NOMO-1 treated with DMSO at 0.1 percent for 48 hours (cell line): Measurements from ENCODE around the gene C6.

Experiments used
- DNase-seq: peaks from one replicate; lab custom pipeline; 2025; ENCODE audit not compliant: unreplicated experiment; lab: John Stamatoyannopoulos, UW

C6 gene

DNA sequence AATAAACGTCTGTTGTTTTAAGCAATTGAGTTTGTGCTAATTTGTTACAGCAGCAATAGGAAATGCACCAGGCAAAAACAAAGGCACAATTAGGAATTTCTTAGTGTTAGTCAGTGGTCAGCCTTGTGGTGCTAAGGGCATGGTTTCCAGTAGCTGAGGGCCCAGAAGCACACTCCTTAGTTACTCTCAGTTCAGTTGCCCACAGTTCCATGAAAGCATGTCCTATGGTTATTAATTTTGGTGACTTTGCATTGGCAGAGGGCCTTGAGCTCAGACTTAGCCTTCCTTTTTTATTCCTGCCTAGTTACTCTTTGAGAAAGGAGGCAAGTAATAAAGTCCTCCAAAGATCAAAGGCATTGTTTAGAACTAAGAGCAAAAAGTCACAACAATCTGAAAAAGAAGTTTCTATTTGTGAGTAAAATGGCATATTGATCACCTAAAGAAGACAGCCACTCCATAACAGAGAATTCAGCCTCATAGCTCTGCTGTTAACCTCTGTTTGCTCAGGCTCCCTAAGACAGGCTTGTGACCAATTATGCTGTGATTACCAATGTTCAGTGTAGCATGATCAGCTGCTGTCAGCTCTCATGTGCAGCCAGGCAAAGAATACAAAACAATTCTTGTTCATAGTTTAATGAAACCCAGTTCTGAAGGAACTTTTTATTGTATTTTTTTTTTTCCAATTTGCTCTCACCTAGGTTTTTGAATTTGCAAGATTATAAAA is 85.2 kb downstream of the C6 start:
- no peak for DNase-seq

GRCh38 chr5:41122459-41122858 is 90.9 kb downstream of the C6 start:
- DNase-seq = no peak

DNA sequence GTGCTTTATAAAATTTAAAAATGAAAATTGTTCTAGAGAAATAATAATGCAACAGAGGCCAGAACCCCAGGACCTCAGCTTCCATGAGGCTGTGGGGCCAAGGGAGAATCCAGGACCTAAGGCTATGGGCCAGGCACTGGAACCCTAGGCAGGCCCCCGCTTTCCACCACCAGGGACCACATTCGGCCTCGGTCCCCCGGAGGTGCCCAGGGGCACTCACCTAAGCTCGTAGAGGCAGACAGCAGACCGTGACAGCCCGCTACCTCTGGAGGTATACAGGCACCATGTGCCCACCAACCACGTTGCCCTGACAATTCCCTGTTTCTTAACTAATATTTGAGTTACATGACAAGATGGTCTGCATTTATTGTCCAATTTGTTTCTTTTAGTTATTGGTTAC is 92.7 kb downstream of the C6 start:
- no peak for DNase-seq

DNA sequence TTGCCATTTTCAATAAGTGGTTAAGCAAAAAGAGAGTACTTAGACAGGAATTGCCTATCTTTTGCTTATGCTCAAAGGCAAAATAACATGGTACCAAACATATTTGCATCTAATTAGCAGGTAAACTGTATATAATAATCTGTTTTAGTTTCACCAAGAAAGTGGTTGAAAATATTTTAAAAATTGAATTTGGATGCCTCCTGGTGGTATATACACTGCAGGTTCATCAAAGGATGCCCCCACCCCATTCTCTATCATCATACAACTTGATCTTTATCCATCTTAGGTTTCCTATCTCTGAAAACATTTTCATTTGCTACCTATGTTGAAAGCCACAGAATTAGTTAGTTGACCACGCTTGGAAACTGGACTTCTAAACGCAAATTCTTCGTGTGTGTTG is 95.2 kb downstream of the C6 start:
- DNase-seq = no peak

DNA sequence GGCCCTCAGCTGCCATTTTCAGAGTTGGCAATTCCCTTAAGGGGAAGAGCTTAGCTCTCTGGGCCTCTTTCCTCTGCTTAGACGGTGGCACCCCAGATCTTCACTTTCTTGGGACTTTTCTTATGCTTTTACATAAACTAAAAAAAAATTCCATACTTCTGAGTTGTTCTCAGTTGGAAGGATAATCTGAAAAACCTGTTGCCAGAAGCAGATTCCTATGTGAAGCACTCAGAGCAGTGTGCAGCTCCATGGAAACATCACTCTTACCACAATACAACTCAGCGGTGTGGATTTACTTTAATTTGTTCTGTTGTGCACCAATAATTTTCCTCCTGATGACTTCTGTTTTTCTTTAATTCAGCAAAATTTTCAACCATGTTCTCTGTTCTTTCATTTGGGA is 98.1 kb downstream of the C6 start:
- DNase-seq = no peak

- DNase-seq = no peak
Measured at GRCh38 chr5:41112486-41113455, 100.6 kb downstream of the C6 start.

GRCh38 chr5:41109186-41109585 is 104.1 kb downstream of the C6 start:
- no peak for DNase-seq

DNA sequence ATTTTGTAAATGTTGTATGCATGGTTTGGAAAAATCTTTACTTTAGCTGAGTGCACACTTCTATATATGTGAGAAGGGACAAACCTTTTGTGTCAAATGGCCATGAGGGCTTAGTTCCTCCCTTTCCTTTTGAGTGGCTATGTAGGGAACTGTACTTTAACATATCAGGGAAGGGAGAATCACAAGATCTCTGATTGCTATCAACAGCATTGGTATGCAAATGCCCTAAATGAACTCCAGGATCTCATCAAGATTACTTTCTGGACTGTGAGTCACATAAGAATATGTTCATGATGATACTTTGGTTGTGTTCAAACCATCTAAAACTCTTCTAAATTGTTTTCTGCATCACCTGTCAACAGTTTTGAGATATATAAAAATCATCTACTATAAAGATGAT is 111.0 kb downstream of the C6 start:
- DNase-seq = no peak

DNA sequence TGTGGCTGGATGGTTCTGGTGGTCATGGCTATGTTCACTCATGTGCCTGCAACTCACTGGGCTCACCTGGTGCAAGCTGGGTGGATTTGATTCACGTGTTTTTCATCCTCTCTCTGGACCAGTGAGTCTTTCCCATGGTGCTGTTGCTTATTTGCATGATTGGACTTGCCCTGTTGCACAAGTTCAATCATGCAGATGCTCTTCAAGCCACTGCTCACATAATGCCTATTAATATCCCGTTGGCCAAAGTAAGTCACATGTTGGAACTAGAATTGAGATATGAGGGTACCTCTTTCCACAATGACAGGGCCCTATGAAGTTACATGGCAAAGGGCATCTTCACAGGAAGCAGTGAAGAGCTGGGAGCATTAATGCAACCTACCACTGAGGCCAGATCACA is 115.7 kb downstream of the C6 start:
- DNase-seq = no peak

DNA sequence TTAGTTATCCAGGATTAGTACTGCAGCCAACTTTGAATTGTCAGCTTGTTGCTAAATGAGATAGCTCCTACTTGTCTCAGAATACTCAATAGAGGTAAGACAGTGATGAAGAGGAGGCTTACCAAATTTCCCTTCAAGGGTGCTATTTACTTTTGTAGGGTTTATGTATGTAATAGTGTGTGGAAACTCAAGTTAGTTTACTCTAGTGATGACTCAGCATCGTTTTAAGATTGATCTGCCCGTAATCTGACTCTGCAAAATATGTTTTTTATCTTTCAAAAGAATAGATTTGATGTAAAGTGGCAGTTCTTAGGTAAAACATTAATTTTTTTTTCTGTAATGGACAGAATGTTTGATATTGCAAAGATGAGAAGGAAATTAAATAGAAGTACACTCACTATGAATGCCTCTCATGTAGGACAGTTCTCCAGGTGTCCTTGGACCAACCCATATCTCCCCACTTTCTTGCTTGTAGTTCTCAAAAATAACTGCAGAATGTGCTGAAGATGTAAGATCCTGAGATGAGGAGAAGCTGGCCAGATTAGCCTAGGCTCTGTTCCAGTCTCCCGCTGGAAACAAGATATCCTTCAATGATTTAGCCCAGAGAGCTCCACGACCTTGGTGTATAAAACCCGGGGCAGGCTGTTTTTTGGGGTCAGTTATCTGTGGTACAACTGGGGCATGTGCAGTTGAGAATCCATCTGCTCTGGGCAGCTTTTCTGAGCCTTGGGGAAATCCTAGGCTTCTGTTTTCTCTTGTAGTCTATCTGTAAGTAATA is 117.8 kb downstream of the C6 start:
- DNase-seq = no peak

DNA sequence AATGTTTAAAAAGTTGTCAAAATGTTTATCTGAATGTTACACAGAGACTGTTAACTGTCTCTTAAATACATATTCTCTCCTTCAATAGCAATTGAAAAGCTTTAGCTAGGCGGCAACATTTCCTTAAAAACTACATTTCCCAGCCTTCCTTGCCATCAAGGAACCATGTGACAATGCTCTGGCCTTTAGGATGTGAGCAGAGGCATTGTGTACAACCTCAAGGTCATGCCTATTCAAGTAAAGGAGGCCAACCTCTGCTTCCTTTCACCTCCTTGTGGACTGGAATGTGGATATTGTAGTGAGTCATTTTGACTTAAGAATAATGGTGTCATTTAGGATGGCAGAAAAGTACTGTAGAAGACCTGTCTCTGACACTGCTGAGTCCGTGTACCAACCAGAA is 118.5 kb downstream of the C6 start:
- DNase-seq = no peak

GRCh38 chr5:41093803-41094202 is 119.5 kb downstream of the C6 start:
- DNase-seq = no peak
